GM12874 (cell line): ENCODE results near the gene MTG2.

Experiments
- TF ChIP-seq, protein P1 (sequence below): IDR thresholded peaks from 2 replicates; pipeline ENCODE4 v1.5.1; 2011; ENCODE audit warnings: low read depth, mild to moderate bottlenecking, control low read depth, low read length, moderate library complexity; ENCODE audit not compliant: insufficient read depth

MTG2 gene

DNA sequence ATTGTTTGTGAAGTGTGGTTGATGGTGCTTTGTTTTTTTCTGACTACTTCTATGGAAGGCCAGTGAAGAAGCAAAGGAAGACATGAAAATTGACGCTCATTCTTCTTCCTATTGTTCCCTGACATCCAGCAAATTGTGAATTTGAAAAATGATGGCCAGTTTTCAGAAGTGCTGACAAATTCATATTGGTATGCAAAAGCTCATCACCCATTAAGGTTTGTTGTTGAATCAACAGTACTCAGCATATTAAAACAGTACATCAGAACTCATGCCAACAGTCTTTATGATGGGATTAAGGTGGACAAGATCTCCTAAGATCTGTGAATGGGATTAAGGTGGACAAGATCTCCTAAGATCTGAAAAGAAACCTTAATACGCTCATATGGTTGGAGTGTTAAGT lies 1.0 kb upstream of the MTG2 start:
- TF ChIP-seq, protein P1, sequence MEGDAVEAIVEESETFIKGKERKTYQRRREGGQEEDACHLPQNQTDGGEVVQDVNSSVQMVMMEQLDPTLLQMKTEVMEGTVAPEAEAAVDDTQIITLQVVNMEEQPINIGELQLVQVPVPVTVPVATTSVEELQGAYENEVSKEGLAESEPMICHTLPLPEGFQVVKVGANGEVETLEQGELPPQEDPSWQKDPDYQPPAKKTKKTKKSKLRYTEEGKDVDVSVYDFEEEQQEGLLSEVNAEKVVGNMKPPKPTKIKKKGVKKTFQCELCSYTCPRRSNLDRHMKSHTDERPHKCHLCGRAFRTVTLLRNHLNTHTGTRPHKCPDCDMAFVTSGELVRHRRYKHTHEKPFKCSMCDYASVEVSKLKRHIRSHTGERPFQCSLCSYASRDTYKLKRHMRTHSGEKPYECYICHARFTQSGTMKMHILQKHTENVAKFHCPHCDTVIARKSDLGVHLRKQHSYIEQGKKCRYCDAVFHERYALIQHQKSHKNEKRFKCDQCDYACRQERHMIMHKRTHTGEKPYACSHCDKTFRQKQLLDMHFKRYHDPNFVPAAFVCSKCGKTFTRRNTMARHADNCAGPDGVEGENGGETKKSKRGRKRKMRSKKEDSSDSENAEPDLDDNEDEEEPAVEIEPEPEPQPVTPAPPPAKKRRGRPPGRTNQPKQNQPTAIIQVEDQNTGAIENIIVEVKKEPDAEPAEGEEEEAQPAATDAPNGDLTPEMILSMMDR = no peak

DNA sequence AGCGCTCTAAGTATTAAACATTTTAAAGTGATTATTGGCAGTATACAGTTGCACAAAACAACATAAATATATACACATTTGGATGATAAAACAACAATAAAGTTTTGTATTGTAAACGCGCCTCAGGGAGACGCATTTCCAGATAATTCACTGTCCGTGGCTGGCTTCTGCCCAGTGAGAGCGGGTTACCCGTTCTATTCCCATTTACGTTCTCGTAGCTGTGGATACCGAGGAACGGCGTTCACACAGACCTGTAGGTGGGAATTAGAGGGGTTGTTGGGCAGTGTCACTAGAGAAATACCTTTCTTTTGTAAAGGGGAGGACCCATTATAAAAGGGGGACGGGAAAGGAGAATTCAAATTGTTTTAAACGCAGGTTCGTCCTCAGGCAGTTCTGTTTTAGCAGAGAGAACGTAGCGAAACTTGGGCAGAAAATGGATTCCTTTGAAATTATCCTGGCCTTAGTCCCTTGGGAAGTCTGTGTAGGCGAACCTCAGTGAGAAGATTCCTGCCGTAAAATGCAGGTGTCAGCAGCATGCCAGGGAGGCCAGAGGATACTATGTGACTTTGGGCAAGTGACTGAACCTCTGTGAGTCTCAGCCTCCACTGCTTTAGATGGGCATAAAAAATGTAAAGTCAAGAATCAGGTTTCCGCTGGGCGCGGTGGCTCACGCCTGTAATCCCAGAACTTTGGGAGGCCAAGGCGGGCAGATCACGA lies 756 bp downstream of the MTG2 start:
- TF ChIP-seq, protein P1 = no peak

DNA sequence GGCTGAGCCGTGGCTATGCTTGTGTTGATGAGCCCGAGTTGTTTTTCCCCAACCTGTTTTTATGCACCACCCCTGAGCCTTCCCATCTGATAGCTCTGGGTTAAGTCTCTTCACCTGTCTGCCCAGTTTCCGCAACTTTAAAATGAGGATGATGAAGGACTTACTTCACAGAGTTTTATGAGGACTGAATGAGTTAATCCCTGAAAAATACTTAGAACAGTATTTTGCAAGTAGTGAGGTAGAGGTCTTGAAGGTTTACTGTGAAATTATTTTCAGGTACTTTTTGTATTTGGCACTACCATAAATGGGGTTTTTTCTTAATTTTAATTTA lies 3.2 kb downstream of the MTG2 start:
- TF ChIP-seq, protein P1 = no peak

DNA sequence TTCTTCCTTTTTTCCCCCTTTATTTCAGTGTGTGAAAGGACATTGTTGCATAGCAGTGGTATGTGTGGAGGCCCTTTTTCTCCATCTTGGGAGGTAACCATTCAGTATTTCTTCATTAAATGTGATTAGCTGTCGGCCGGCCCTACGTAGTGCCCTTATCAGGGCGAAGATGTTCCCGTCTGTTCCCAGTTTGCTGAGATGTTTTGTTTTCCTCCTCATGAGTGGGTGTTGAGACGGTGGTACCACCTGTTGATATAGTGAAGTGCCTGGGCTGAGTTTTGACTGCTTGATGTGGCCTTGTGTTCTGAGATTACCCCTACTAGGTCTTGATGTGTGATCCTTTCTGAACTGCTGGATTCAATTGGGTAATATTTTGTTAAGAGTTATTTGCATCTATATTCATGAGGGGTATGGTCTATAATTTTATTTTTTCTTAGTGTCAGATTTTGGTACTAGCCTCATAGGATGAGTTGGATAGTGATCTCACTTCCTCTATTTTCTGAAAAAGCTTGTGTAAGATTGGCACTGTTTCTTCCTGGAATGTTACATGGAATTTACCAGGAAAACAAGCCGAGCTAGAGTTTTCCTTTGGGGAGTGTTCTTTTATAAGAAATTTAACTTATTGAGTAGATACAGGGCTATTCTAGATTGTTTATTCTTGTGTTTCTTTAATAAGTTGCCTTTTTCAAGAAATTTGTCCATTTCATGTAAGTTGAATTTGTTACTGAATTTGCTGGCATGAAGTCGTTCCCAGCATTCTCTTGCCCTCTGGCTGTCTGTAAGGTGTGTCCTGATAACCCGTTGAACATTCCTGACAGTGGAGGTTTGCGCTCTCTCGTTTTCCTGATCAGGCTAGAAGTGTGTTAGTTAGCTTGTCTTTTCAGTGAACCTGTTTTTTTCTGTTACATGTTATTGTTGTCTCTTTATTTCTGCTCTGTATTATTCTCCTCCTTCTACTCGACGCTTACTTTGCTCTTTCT lies 4.3 kb downstream of the MTG2 start:
- TF ChIP-seq, protein P1 = no peak

DNA sequence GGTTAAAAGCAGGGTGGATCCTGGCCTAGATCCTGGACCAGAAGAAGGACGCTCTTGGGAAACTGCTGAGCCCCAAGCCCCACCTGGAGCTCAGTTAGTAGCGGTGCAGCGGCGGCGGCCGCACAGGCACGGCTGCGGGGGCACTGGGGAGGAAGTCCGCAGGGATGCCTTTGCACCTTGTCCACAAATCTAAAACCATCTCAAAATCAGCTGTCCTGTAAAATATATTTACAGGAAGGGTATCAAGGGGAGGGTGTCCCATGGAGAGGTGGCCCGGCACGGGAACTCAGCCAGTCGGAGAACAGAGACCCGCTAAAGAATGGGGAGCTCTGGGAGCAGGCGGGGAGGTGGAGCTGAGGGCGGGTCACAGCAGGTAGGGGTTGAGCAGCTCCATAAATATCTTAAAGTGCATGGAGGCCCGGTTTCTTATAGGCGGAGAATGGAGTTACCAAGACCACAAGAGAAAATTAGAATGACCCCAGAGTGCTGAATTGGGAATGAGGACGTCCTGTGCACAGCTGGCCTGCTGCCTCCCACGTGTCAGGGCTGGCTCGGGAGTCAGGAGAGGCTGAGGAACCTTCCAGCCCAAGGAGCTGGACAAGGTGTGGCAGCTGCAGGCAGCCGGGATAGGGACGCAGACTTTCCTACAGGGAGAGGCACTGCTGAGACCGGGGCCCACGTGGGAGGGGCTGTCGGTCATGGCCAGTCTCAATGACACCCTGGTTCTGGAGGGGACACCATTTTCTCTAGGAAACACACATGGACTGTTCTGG lies 8.0 kb downstream of the MTG2 start:
- TF ChIP-seq, protein P1 = no peak

DNA sequence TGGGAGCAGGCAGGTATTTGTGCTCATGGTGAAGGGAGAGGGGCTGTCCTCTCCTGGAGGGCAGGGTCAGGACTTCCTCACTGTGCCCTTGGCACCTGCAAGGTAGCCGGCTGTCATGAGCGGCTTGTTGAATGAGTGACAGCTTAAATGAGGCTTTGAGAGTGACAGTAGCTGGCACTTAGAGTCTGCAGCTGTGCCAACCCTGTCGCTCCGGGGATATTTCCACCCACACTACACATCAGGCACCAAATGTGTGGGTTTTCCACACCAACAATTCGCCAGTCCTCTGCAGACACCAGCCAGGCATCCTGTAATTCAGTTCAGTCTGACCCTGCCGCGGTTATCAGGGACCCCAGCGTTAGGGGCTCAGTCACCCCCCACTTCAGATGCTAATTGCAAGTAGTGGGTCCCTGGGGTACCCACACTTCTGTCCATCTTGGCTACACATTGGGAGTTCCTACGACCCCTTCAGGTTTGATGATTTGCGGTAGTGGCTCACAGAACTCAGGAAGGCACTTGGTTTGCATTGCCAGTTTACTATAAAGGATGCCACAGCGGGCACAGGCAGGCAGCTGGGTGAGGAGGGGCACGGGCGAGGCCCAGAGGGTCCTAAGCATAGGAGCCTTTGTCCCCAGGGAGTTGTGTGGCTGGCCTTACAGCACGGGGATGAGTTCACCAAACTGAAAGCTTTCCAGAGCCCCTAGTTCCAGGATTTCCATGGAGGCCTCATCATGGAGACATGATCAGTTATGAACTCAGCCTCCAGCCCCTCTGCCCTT lies 9.1 kb downstream of the MTG2 start:
- TF ChIP-seq, protein P1 = no peak
